H1 (cell line): ENCODE results near the gene RBM45. TPM values are rescaled to one million over a fixed set of nuclear protein-coding genes. Genes with fewer than 3 reads are reported as not detected.

Experiments used
- BCL11A ChIP-seq, 2 experiments: IDR thresholded peaks; one replicate each; pipeline ENCODE4 v1.6.1; 2011; ENCODE audit warnings: low read depth in 2 of 2, low read length in 2 of 2, mild to moderate bottlenecking in 2 of 2
- CEBPB ChIP-seq: IDR thresholded peaks from 2 replicates; pipeline ENCODE4 v1.6.1; 2012; ENCODE audit warnings: low read depth, low read length
- CHD7 ChIP-seq: fragments of 300-600 bp; sonication (generic); IDR thresholded peaks from 2 replicates; pipeline ENCODE4 v1.7.1; 2012; ENCODE audit warnings: low read length, moderate library complexity, mild to moderate bottlenecking, inconsistent platforms; ENCODE audit not compliant: insufficient replicate concordance
- E2F6 ChIP-seq: IDR thresholded peaks from 2 replicates; pipeline ENCODE4 v1.6.1; 2012; ENCODE audit warnings: inconsistent platforms
- polyA plus RNA-seq, 7 experiments: library from polyadenylated mRNA; depleted of rRNA in 3 of 7; stranded (reverse) in 5 of 7; unstranded in 2 of 7; fragments of >200 nt in 5 of 7; fragments of 200-250 nt in 2 of 7; gene quantifications; 1 replicate in 5 of 7; 2 replicates in 1 of 7; 4 replicates in 1 of 7; pipeline versions ENCODE4 v1.2.1 to v1.2.3, GENCODE V29; 2011 to 2013; ENCODE audit warnings: missing spikeins in 2 of 7, mixed read lengths in 2 of 7
- total RNA-seq: library from RNA; stranded (reverse); fragmentation: NEBNext Ultra II Directional; extraction: Animal tissue kit (Norgen Biotek cat#: 25700); gene quantifications from 2 replicates; pipeline ENCODE4 v1.2.1, GENCODE V29; 2021
- TF ChIP-seq, protein P1 (sequence below): IDR thresholded peaks from 2 replicates; pipeline ENCODE4 v1.6.1; 2012; ENCODE audit warnings: inconsistent platforms

The RBM45 gene
- total and polyA plus RNA-seq, 2 of the 8 experiments (the other 6 are each of a cell fraction or from before 2014, with no cell fraction given), result 4.7 to 10.4 TPM

DNA sequence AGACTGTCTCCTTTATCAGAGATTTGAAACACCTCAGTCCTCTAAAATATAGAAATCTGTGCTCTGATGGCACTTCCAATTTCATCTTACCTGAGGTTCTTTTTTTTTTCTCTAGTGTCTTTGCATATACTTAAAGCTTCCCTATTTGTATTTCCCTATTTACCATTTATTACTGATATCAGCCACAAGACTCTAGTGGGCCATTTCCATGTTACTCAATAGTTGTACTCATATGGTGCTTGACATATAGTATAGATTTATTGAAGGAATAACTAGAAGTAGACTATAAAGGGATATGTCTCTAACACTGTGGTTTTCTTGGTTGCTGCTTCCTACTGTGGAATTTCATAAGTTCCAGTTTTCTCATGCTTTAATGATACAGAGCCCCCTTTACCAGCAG, 3.0 kb downstream of the RBM45 start (continued):
- TF ChIP-seq CHD7 (no peak), BCL11A (IDR thresholded peaks at IDR 0.05; ENCODE audit: low read depth in 2 of 2, low read length in 2 of 2) (no peak), E2F6 (no peak), CEBPB (no peak)
- TF ChIP-seq, protein P1, sequence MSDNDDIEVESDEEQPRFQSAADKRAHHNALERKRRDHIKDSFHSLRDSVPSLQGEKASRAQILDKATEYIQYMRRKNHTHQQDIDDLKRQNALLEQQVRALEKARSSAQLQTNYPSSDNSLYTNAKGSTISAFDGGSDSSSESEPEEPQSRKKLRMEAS, result no peak
